HG03139 (cell line): ENCODE measurements around the gene MACC1.
"Not testable (repeated sequence)": the region's sequence is repeated elsewhere in the genome, so short reads cannot be mapped to it uniquely, and the experiment has no call there.

Experiments
- ATAC-seq: cut with Tn5 transposase; IDR thresholded peaks from one replicate; pipeline ENCODE4 v1.9.1; 2021; ENCODE audit not compliant: unreplicated experiment

MACC1 gene

GRCh38 chr7:20208651-20209307, 8.4 kb downstream of the MACC1 start:
- ATAC-seq, result no peak

- ATAC-seq, result not testable (repeated sequence)
Observed at GRCh38 chr7:20207811-20208210, 9.4 kb downstream of the MACC1 start.

- no peak for ATAC-seq
Observed at GRCh38 chr7:20206104-20206896, 10.9 kb downstream of the MACC1 start.

GRCh38 chr7:20203316-20203715, 13.9 kb downstream of the MACC1 start:
- no peak for ATAC-seq

- peak; percentile 34 for ATAC-seq
Observed at GRCh38 chr7:20201380-20201779, 15.8 kb downstream of the MACC1 start.

- ATAC-seq, result no peak
Observed at GRCh38 chr7:20200971-20201370, 16.2 kb downstream of the MACC1 start.

GRCh38 chr7:20200361-20200760, 16.8 kb downstream of the MACC1 start:
- ATAC-seq, result peak; percentile 29

GRCh38 chr7:20199015-20199737, 18.0 kb downstream of the MACC1 start:
- peak; percentile 78 for ATAC-seq

GRCh38 chr7:20198260-20198659, 18.9 kb downstream of the MACC1 start:
- ATAC-seq, result no peak

GRCh38 chr7:20197837-20198236, 19.3 kb downstream of the MACC1 start:
- ATAC-seq, result no peak

- ATAC-seq, result no peak
Observed at GRCh38 chr7:20197125-20197748, 19.9 kb downstream of the MACC1 start.

- ATAC-seq, result no peak
Observed at GRCh38 chr7:20194343-20194995, 22.7 kb downstream of the MACC1 start.

- ATAC-seq, result no peak
Observed at GRCh38 chr7:20193873-20194272, 23.3 kb downstream of the MACC1 start.

GRCh38 chr7:20193242-20193777, 23.9 kb downstream of the MACC1 start:
- no peak for ATAC-seq

GRCh38 chr7:20191391-20191869, 25.8 kb downstream of the MACC1 start:
- no peak for ATAC-seq

- peak; percentile 49 for ATAC-seq
Observed at GRCh38 chr7:20190560-20191390, 26.4 kb downstream of the MACC1 start.

GRCh38 chr7:20189852-20190251, 27.3 kb downstream of the MACC1 start:
- ATAC-seq, result no peak

GRCh38 chr7:20188567-20188966, 28.6 kb downstream of the MACC1 start:
- no peak for ATAC-seq

- not testable (repeated sequence) for ATAC-seq
Observed at GRCh38 chr7:20187850-20188249, 29.3 kb downstream of the MACC1 start.

GRCh38 chr7:20185988-20186387, 31.2 kb downstream of the MACC1 start:
- no peak for ATAC-seq
